DOHH2 (cell line): ENCODE results near the gene STARD9.

Source experiments
- H3F3A ChIP-seq: fragments of 200-600 bp; sonication (generic), shearing (Covaris generic); 2 replicates; pipeline ENCODE4 v1.6.0; 2016; ENCODE audit warnings: antibody characterized with exemption, mild to moderate bottlenecking; ENCODE audit not compliant: control insufficient read depth, insufficient read depth
- H3K27ac ChIP-seq: fragments of 200-600 bp; sonication (generic); 2 replicates; pipeline ENCODE4 v1.5.1; 2014; ENCODE audit warnings: low read depth, mild to moderate bottlenecking, low read length, moderate library complexity
- H3K27me3 ChIP-seq: fragments of 200-600 bp; sonication (generic); 2 replicates; pipeline ENCODE4 v1.6.1; 2014; ENCODE audit warnings: mild to moderate bottlenecking, low read length, mixed read lengths; ENCODE audit not compliant: control insufficient read depth
- H3K36me3 ChIP-seq: fragments of 200-600 bp; sonication (generic); 2 replicates; pipeline ENCODE4 v1.6.1; 2014; ENCODE audit warnings: mild to moderate bottlenecking, low read length, moderate library complexity, mixed read lengths; ENCODE audit not compliant: control insufficient read depth
- H3K4me1 ChIP-seq: fragments of 200-600 bp; sonication (generic); 2 replicates; pipeline ENCODE4 v1.6.1; 2014; ENCODE audit warnings: mild to moderate bottlenecking, low read length, mixed read lengths; ENCODE audit not compliant: control insufficient read depth
- H3K4me2 ChIP-seq: fragments of 200-600 bp; sonication (generic); 2 replicates; pipeline ENCODE4 v1.6.0; 2014; ENCODE audit warnings: mild to moderate bottlenecking, low read length, moderate library complexity
- H3K4me3 ChIP-seq: fragments of 200-600 bp; sonication (generic); 2 replicates; pipeline ENCODE4 v1.5.1; 2014; ENCODE audit warnings: mild to moderate bottlenecking, low read length, mixed read lengths
- H3K79me2 ChIP-seq: fragments of 200-600 bp; sonication (generic); 2 replicates; pipeline ENCODE4 v1.6.1; 2014; ENCODE audit warnings: mild to moderate bottlenecking, low read length, mixed read lengths; ENCODE audit not compliant: control insufficient read depth
- H3K9me2 ChIP-seq: fragments of 200-600 bp; sonication (generic); replicated peaks from 2 replicates; pipeline ENCODE4 v1.6.1; 2014; ENCODE audit warnings: mild to moderate bottlenecking, low read length, mixed read lengths; ENCODE audit not compliant: control insufficient read depth
- H3K9me3 ChIP-seq: fragments of 200-600 bp; sonication (generic); 2 replicates; pipeline ENCODE4 v1.6.1; 2014; ENCODE audit warnings: antibody characterized with exemption, low read length, mixed read lengths; ENCODE audit not compliant: control insufficient read depth, insufficient read depth
- H4K20me1 ChIP-seq: fragments of 200-600 bp; sonication (generic); 2 replicates; pipeline ENCODE4 v1.6.0; 2014; ENCODE audit warnings: low read depth, mild to moderate bottlenecking, antibody characterized with exemption, low read length, moderate library complexity; ENCODE audit not compliant: control insufficient read depth, insufficient read depth
- CTCF ChIP-seq: fragments of 200-600 bp; sonication (generic); IDR thresholded peaks from one replicate; pipeline ENCODE4 v1.5.1; 2014; ENCODE audit warnings: antibody characterized with exemption, mild to moderate bottlenecking, low read depth, low read length; ENCODE audit not compliant: poor library complexity, severe bottlenecking
- EZH2phosphoT487 ChIP-seq: fragments of 200-600 bp; sonication (generic); IDR thresholded peaks from 2 replicates; pipeline ENCODE4 v1.6.1; 2017; ENCODE audit warnings: borderline replicate concordance, mild to moderate bottlenecking, antibody characterized with exemption, low read length, moderate library complexity, mixed read lengths

Gene STARD9

GRCh38 chr15:42704492-42704926 is 129.1 kb downstream of the STARD9 start:
- Histone ChIP-seq H3K4me2 (no peak overlapping the region), H3K36me3 (no peaks in the 10 kb centered on the region), H3K79me2 (no peaks in the 10 kb centered on the region), H3K27me3 (no peaks in the 10 kb centered on the region), H3K4me3 (no peak overlapping the region), H3K4me1 (no peaks in the 10 kb centered on the region), H3K9me2 (no peaks in the 10 kb centered on the region), H3K9me3 (no peaks in the 10 kb centered on the region), H4K20me1 (no peaks in the 10 kb centered on the region), H3F3A (no peaks in the 10 kb centered on the region), H3K27ac (no peak overlapping the region)
- TF ChIP-seq EZH2phosphoT487 (no peak), CTCF (peak; percentile 75)

- Histone ChIP-seq H3K9me3 (no peaks in the 10 kb centered on the region), H3K27me3 (no peaks in the 10 kb centered on the region), H3K27ac (no peak overlapping the region), H3K9me2 (no peaks in the 10 kb centered on the region), H3F3A (no peaks in the 10 kb centered on the region), H3K79me2 (no peaks in the 10 kb centered on the region), H4K20me1 (no peaks in the 10 kb centered on the region), H3K36me3 (no peaks in the 10 kb centered on the region), H3K4me3 (no peak overlapping the region), H3K4me2 (no peak overlapping the region), H3K4me1 (no peaks in the 10 kb centered on the region)
- no peak for TF ChIP-seq CTCF
- no peak for TF ChIP-seq EZH2phosphoT487
Measured at GRCh38 chr15:42705336-42705735, 129.9 kb downstream of the STARD9 start.

GRCh38 chr15:42707068-42707467 is 131.7 kb downstream of the STARD9 start:
- H3K9me3 ChIP-seq: no peaks in the 10 kb centered on the region
- no peak overlapping the region for H3K4me2 ChIP-seq
- H3K9me2 ChIP-seq: no peaks in the 10 kb centered on the region
- no peaks in the 10 kb centered on the region for H3F3A ChIP-seq
- TF ChIP-seq CTCF (no peak), EZH2phosphoT487 (no peak)
- H3K27ac ChIP-seq: no peak overlapping the region
- no peaks in the 10 kb centered on the region for H3K27me3 ChIP-seq
- no peaks in the 10 kb centered on the region for H3K4me1 ChIP-seq
- H3K79me2 ChIP-seq: no peaks in the 10 kb centered on the region
- H3K36me3 ChIP-seq: no peaks in the 10 kb centered on the region
- H3K4me3 ChIP-seq: no peak overlapping the region
- no peaks in the 10 kb centered on the region for H4K20me1 ChIP-seq
